Activated naive CD4-positive, alpha-beta T cell treated with Interleukin-2 at 50 U/mL for 16 hours (primary cell): ENCODE data around the gene NUTM2F.
"Not testable (repeated sequence)": the region's sequence is repeated elsewhere in the genome, so short reads cannot be mapped to it uniquely, and the experiment has no call there.

Source experiments
- DNase-seq: peaks from one replicate; pipeline ENCODE4 v3.0.0-alpha.2; 2020

The NUTM2F gene

GRCh38 chr9:94315034-94315984 lies 13.1 kb downstream of the NUTM2F start:
- not testable (repeated sequence) for DNase-seq

DNA sequence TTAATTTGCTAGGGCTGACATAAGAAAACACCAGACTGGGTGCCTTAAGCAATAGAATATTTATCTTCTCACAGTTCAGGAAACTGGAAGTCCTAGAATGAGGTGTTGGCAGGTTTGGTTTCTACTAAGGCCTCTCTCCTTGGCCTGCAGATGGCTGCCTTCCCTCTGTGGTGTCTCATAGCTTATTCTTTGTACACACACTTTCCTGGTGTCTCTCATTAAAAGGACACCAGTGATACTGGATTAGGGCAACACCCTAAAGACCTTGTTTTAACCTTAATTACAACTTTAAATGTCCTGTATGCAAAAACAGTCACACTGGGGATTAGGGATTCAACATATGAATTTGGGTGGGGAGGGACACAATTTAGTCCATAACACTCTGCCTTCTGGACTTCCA lies 25.1 kb downstream of the NUTM2F start:
- no peak for DNase-seq

GRCh38 chr9:94302426-94302825 lies 26.0 kb downstream of the NUTM2F start:
- no peak for DNase-seq

DNA sequence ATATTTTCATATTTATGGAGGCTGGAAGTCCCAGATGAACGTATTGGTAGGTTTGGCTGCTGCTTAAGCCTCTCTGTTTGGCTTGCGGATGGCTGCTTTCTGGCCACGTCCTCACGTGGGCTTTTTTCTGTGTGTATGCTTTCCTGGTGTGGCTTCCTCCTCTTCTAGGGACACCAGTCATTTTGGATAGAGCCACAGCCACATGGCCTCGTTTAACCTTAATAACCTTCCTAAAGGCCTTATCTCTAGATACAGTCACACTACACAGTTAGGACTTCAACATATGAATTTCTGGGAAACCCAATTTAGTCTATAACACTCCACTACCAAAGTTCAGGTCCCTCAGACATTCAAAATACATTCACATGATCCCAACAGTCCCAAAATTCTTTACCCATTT lies 26.9 kb downstream of the NUTM2F start:
- no peak for DNase-seq

- DNase-seq = no peak
Observed at GRCh38 chr9:94300470-94301301, 27.8 kb downstream of the NUTM2F start.

DNA sequence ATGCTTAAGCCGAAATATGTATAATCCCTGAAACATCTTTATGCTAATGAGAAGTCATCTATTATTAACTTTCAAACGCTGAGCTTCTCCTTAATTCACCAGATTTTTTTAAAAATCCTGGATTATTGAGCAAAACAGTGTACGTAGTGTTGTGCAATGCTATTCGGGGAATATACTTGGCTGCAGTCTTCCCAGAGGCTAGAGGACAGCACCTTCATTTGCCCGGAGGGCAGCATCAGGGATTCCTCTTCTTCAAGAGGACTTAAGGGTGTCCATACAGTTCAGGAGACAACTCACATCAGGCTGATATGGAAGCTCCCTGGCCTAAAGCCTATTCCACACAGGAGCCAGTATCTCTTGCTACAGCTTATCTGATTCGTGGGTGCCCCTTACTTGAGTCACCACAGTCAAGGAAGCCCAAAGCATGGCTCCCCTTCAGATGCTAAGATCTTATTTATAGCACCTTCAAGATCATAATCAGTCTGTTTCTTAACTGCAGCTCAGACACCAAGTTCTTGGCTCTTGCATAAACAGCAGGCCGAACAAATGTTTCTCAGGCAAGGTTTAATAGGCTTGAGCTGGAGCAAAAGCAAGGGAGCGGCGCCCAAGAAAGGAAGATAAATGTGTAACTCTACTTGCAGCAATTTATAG lies 29.4 kb downstream of the NUTM2F start:
- DNase-seq = no peak

DNA sequence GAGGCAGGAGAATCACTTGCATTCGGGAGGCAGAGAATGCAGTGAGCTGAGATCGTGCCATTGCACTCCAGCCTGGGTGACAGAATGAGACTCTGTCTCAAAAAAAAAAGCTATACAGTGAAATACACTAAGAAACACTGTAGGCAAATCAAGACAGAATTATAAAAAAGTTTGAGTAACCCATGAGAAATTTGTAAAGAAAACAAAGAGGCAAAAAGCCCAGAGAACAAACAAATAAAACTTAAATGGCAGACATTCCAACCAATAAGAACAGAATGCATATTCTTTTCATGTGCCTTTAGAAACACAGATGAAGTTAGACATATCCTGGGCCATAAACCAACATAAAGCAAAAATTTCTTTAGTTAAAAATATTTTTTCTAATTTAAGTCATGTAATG lies 38.8 kb downstream of the NUTM2F start:
- DNase-seq = no peak

DNA sequence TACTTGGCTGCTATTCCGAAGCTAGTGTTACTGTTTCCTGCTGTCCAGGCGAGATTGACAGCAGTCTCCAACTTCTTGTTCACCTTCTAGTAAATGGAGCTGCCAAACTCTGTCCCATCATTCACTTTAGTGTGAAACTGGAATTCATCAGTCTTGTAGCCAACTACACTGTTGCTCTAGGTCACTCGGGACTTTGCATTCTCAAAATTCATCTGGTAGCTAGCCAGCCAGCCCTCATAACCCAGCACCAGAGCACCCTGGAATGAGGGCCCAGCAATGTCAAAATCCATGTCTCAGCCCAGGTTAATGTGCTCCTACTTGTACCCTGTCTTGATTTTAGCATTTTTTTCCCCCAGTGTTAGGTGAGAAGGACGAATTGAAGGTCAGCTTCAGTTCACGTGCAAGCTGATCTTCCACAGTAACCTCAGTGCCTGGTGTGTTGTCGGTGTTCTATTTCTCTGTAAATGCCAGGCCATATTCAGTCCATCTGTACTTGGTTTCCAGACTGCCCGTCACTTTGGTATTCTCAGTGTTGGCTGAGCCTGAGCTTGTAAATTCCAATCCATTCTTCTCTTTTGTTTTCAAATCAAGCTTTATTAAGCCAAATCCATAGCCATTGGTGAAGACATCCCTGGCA lies 40.4 kb downstream of the NUTM2F start:
- no peak for DNase-seq

DNA sequence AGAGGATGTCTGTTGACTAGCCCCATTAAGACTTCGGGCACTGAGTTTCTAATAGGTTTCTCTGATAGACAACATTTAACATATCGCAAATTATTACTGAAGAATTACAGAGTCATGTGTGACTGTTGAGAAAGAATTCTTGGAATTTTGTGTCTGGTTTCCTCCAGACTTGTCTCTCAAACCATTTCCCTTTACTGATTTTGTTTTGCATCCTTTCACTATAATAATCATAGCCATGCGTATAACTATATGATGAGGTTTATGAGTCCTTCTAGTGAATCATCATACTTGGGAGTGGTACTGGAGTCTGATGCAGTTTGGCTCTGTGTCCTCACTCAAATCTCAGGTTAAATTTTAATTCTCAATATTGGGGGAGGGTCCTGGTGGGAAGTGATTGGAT lies 42.3 kb downstream of the NUTM2F start:
- DNase-seq = no peak

GRCh38 chr9:94281101-94281500 lies 47.3 kb downstream of the NUTM2F start:
- DNase-seq = no peak

GRCh38 chr9:94280409-94280989 lies 47.9 kb downstream of the NUTM2F start:
- no peak for DNase-seq

- no peak for DNase-seq
Observed at GRCh38 chr9:94277885-94278536, 50.4 kb downstream of the NUTM2F start.

GRCh38 chr9:94277029-94277428 lies 51.4 kb downstream of the NUTM2F start:
- DNase-seq = not testable (repeated sequence)

DNA sequence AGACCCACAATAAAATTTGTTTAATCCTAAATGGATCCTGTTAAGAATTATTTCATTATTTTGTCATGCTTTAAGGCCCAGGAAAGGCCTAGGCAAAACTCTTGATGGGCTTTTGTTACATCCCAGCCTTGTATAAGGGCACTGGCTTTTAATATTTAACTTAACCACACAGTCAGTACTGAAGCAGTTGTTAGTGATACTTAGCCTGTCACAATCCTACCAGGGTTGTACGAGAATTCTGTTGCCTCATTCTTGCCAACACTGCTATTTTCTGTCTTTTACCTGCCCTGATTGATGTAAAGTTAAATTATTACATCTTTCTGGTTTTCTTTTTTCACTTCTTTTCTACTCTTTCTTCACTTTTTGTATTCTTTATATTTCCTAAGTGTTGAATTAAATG lies 58.4 kb downstream of the NUTM2F start:
- DNase-seq = no peak

DNA sequence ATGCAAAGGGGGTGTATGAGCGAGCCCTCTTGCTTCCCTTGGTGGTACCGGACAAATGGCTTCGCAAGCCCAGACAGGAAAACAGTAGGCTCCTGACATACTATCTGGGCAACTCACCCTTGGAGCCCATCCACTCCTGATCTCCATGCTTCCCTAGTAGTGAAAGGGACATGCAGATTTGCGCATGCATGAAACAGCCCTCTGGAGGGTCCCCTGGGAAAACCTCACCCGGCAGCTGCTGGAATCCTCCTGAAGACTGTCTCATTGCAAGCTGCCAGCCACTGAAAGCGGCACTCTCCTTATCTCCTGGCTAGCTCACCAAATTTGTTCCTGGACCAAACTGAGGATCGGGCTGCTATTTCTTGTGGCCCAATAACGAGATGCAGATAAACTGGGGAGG lies 59.2 kb downstream of the NUTM2F start:
- no peak for DNase-seq
